SU-DHL-6 (cell line): ENCODE data around the gene SIK3.

Experiments used
- H2AFZ ChIP-seq: fragments of 200-600 bp; sonication (generic); 2 replicates; pipeline ENCODE4 v1.6.1; 2014; ENCODE audit warnings: low read depth, mild to moderate bottlenecking, moderate library complexity, mixed read lengths, antibody characterized with exemption, low read length; ENCODE audit not compliant: severe bottlenecking
- H3F3A ChIP-seq: fragments of 200-600 bp; shearing (Covaris generic); 2 replicates; pipeline ENCODE4 v1.6.0; 2016; ENCODE audit warnings: antibody characterized with exemption, mild to moderate bottlenecking; ENCODE audit not compliant: insufficient read depth
- H3K27ac ChIP-seq: fragments of 200-600 bp; sonication (generic); 2 replicates; pipeline ENCODE4 v1.5.1; 2016; ENCODE audit warnings: low read depth, mild to moderate bottlenecking, low read length, moderate library complexity, mixed read lengths
- H3K27me3 ChIP-seq: fragments of 200-600 bp; sonication (generic), shearing (Covaris generic); 2 replicates; pipeline ENCODE4 v1.6.0; 2014; ENCODE audit warnings: mild to moderate bottlenecking, low read length
- H3K36me3 ChIP-seq: fragments of 200-600 bp; sonication (generic); 2 replicates; pipeline ENCODE4 v1.6.1; 2014; ENCODE audit warnings: mild to moderate bottlenecking, low read length, mixed read lengths
- H3K4me2 ChIP-seq: fragments of 300-600, 200-600 bp; shearing (Covaris generic), sonication (generic); 2 replicates; pipeline ENCODE4 v1.6.0; 2014; ENCODE audit warnings: low read length, low read depth, mild to moderate bottlenecking; ENCODE audit not compliant: poor library complexity, severe bottlenecking
- H3K4me3 ChIP-seq: fragments of 200-600 bp; sonication (generic); 2 replicates; pipeline ENCODE4 v1.5.1; 2014; ENCODE audit warnings: antibody characterized with exemption, low read length, mild to moderate bottlenecking, mixed read lengths; ENCODE audit not compliant: insufficient read depth, poor library complexity, severe bottlenecking
- H3K79me2 ChIP-seq: fragments of 200-600 bp; sonication (generic); 2 replicates; pipeline ENCODE4 v1.6.1; 2014; ENCODE audit warnings: mild to moderate bottlenecking, low read length, moderate library complexity; ENCODE audit not compliant: insufficient read depth
- H3K9ac ChIP-seq: fragments of 200-600 bp; sonication (generic); 2 replicates; pipeline ENCODE4 v1.7.0; 2014; ENCODE audit warnings: mild to moderate bottlenecking, low read length
- H3K9me2 ChIP-seq: fragments of 200-600 bp; sonication (generic); replicated peaks from 2 replicates; pipeline ENCODE4 v1.6.1; 2014; ENCODE audit warnings: low read length; ENCODE audit not compliant: insufficient read depth
- H3K9me3 ChIP-seq: fragments of 200-600 bp; sonication (generic); 2 replicates; pipeline ENCODE4 v1.6.1; 2014; ENCODE audit warnings: low read length, mixed read lengths; ENCODE audit not compliant: insufficient read depth
- H4K20me1 ChIP-seq: fragments of 200-600 bp; sonication (generic); 2 replicates; pipeline ENCODE4 v1.6.1; 2014; ENCODE audit warnings: low read depth, mild to moderate bottlenecking, antibody characterized with exemption, low read length, moderate library complexity, mixed read lengths
- CTCF ChIP-seq: fragments of 200-600 bp; sonication (generic); IDR thresholded peaks from one replicate; pipeline ENCODE4 v1.5.1; 2017; ENCODE audit warnings: antibody characterized with exemption, mild to moderate bottlenecking, low read length, moderate library complexity; ENCODE audit not compliant: insufficient read depth, poor library complexity, severe bottlenecking
- EZH2phosphoT487 ChIP-seq: fragments of 200-600 bp; sonication (generic), shearing (Covaris generic); conservative IDR thresholded peaks from 2 replicates; pipeline ENCODE4 v1.6.1; 2018; ENCODE audit warnings: mild to moderate bottlenecking, antibody characterized with exemption, low read length, moderate library complexity, mixed read lengths

The SIK3 gene

GRCh38 chr11:116879800-116880625 lies 218.2 kb downstream of the SIK3 start:
- Histone ChIP-seq H3K27me3 (no peaks in the 10 kb centered on the region), H3K4me3 (no peak overlapping the region), H3F3A (no peaks in the 10 kb centered on the region), H3K9me2 (no peaks in the 10 kb centered on the region), H3K9ac (no peak overlapping the region), H3K4me2 (no peak overlapping the region), H3K9me3 (no peaks in the 10 kb centered on the region), H3K36me3 (no peaks in the 10 kb centered on the region), H4K20me1 (no peaks in the 10 kb centered on the region), H2AFZ (no peak overlapping the region), H3K27ac (no peak overlapping the region), H3K79me2 (no peaks in the 10 kb centered on the region)
- peak; percentile 56 for TF ChIP-seq CTCF
- no peak for TF ChIP-seq EZH2phosphoT487

DNA sequence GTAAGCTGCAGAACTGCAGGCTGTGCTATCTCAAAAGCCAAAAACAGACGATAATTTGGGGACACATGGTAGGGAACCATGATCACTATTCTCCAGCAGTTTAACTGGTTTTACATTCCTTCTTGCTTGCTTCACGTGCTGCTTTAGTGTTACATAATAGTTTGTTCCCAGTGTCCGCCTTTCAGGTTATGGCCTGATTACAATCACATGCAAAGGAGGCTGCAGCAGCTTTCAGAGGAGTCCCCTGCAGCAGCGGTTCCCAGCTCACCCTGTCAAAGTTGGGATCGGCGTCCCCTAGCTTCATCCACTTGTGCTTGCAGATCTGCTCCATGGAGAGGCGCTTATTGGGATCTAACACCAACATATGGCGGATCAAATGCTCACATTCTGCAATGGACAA lies 221.6 kb downstream of the SIK3 start:
- Histone ChIP-seq H3K9me2 (no peaks in the 10 kb centered on the region), H2AFZ (no peak overlapping the region), H4K20me1 (no peaks in the 10 kb centered on the region), H3K36me3 (no peaks in the 10 kb centered on the region), H3F3A (no peaks in the 10 kb centered on the region), H3K9ac (no peak overlapping the region), H3K4me3 (no peak overlapping the region), H3K9me3 (no peaks in the 10 kb centered on the region), H3K4me2 (no peak overlapping the region), H3K27me3 (no peaks in the 10 kb centered on the region), H3K27ac (no peak overlapping the region), H3K79me2 (no peaks in the 10 kb centered on the region)
- no peak for TF ChIP-seq CTCF
- TF ChIP-seq EZH2phosphoT487, result no peak

GRCh38 chr11:116875194-116875593 lies 223.0 kb downstream of the SIK3 start:
- H3K79me2 ChIP-seq, result no peaks in the 10 kb centered on the region
- H3F3A ChIP-seq, result no peaks in the 10 kb centered on the region
- no peaks in the 10 kb centered on the region for H3K27me3 ChIP-seq
- no peaks in the 10 kb centered on the region for H3K9me3 ChIP-seq
- no peaks in the 10 kb centered on the region for H3K9me2 ChIP-seq
- H3K4me2 ChIP-seq, result no peak overlapping the region
- H4K20me1 ChIP-seq, result no peaks in the 10 kb centered on the region
- no peak overlapping the region for H3K9ac ChIP-seq
- H3K4me3 ChIP-seq, result no peak overlapping the region
- H3K36me3 ChIP-seq, result no peaks in the 10 kb centered on the region; the same call in 1 of the 2 replicates
- H3K27ac ChIP-seq, result no peak overlapping the region
- TF ChIP-seq CTCF (no peak), EZH2phosphoT487 (no peak)
- H2AFZ ChIP-seq, result no peak overlapping the region
